OCI-LY7 (cell line): Measurements from ENCODE around the gene IDE. TPM values are rescaled to one million over a fixed set of nuclear protein-coding genes. Genes with fewer than 3 reads are reported as not detected.

Experiments
- BruUV-seq: library from RNA; stranded (reverse); fragments of 400-500 nt; replicated peaks from 2 replicates; lab custom pipeline; 2021; lab: Mats Ljungman, UMichigan
- CTCF ChIA-PET: fragments of 300-600 bp; sonication (Branson Sonifier 250); formaldehyde crosslinking; loops from one replicate; lab custom pipeline; 2022; ENCODE audit warnings: antibody characterized with exemption; ENCODE audit not compliant: unreplicated experiment; lab: Charles Lee
- POLR2A ChIA-PET: fragments of 300-600 bp; sonication (Branson Sonifier 250); formaldehyde crosslinking; loops from one replicate; lab custom pipeline; 2022; ENCODE audit warnings: antibody characterized with exemption; lab: Charles Lee
- DNase-seq: peaks from one replicate; pipeline ENCODE4 v3.0.0-alpha.2; 2015; ENCODE audit warnings: low spot score
- H2AFZ ChIP-seq: fragments of 200-600 bp; sonication (generic), shearing (Covaris generic); 2 replicates; pipeline ENCODE4 v1.6.1; 2014; ENCODE audit warnings: mild to moderate bottlenecking, antibody characterized with exemption, low read length, moderate library complexity
- H3K27ac ChIP-seq: fragments of 200-600 bp; sonication (generic); 2 replicates; pipeline ENCODE4 v1.5.1; 2014; ENCODE audit warnings: mixed run types, low read depth, mild to moderate bottlenecking, moderate library complexity, low read length, inconsistent platforms; ENCODE audit not compliant: poor library complexity, severe bottlenecking
- H3K36me3 ChIP-seq: fragments of 200-600 bp; sonication (generic); 2 replicates; pipeline ENCODE4 v1.6.1; 2014; ENCODE audit warnings: mild to moderate bottlenecking, antibody characterized with exemption, low read length, moderate library complexity, mixed read lengths; ENCODE audit not compliant: insufficient read depth
- H3K4me1 ChIP-seq: fragments of 200-600 bp; sonication (generic); 2 replicates; pipeline ENCODE4 v1.5.1; 2014; ENCODE audit warnings: mild to moderate bottlenecking, low read length; ENCODE audit not compliant: insufficient read depth, poor library complexity, severe bottlenecking
- H3K4me2 ChIP-seq: fragments of 200-600 bp; sonication (generic); 2 replicates; pipeline ENCODE4 v1.6.1; 2014; ENCODE audit warnings: mild to moderate bottlenecking, low read length
- H3K4me3 ChIP-seq: fragments of 200-600 bp; sonication (generic); 2 replicates; pipeline ENCODE4 v1.5.1; 2014; ENCODE audit warnings: mild to moderate bottlenecking, low read depth, low read length; ENCODE audit not compliant: poor library complexity, severe bottlenecking
- H3K79me2 ChIP-seq: fragments of 200-600 bp; sonication (generic); 2 replicates; pipeline ENCODE4 v1.6.1; 2016; ENCODE audit warnings: low read depth, mild to moderate bottlenecking, low read length, moderate library complexity, mixed read lengths; ENCODE audit not compliant: insufficient read depth
- H3K9me2 ChIP-seq: fragments of 200-600 bp; sonication (generic); 2 replicates; pipeline ENCODE4 v1.6.1; 2016; ENCODE audit warnings: mild to moderate bottlenecking, low read length, mixed read lengths; ENCODE audit not compliant: insufficient read depth
- H3K9me3 ChIP-seq: fragments of 200-600 bp; sonication (generic); 2 replicates; pipeline ENCODE4 v1.6.1; 2014; ENCODE audit warnings: mild to moderate bottlenecking, mixed run types, low read length, mixed read lengths
- H4K20me1 ChIP-seq: fragments of 200-600 bp; sonication (generic); 2 replicates; pipeline ENCODE4 v1.6.1; 2014; ENCODE audit warnings: mild to moderate bottlenecking, antibody characterized with exemption, low read length, moderate library complexity, mixed read lengths; ENCODE audit not compliant: insufficient read depth
- CTCF ChIP-seq: fragments of 200-600 bp; sonication (generic); conservative IDR thresholded peaks from 2 replicates; pipeline ENCODE4 v1.5.1; 2014; ENCODE audit warnings: mild to moderate bottlenecking, antibody characterized with exemption, low read length, moderate library complexity, mixed read lengths
- EZH2phosphoT487 ChIP-seq: fragments of 200-600 bp; sonication (generic); IDR thresholded peaks from 2 replicates; pipeline ENCODE4 v1.6.1; 2018; ENCODE audit warnings: low read depth, borderline replicate concordance, mild to moderate bottlenecking, mixed run types, antibody characterized with exemption, low read length, moderate library complexity, mixed read lengths
- intact Hi-C: fragments of 100-400 bp; cut with micrococcal nuclease; formaldehyde crosslinking; loops from one replicate; pipeline ENCODE4 v1.10.0; 2022; ENCODE audit not compliant: unreplicated experiment
- total RNA-seq, 2 experiments: library from RNA; depleted of rRNA in 1 of 2; stranded (reverse); fragments of >200 nt in 1 of 2; shearing (Covaris generic) in 1 of 2; gene quantifications; 2 replicates each; pipeline ENCODE4 v1.2.3, GENCODE V29; 2014 to 2022

Gene IDE
- total RNA-seq, 2 experiments from 2014 or later: 14.2 to 42.4 TPM

- no peaks in the 10 kb centered on the region for H3K4me1 ChIP-seq
- DNase-seq: no peak
- H3K79me2 ChIP-seq: no peaks in the 10 kb centered on the region
- H3K4me3 ChIP-seq: no peak overlapping the region
- intact Hi-C loops: no loop called here
- H4K20me1 ChIP-seq: no peaks in the 10 kb centered on the region
- no peak overlapping the region for H3K27ac ChIP-seq
- no peak for TF ChIP-seq EZH2phosphoT487
- no peak for TF ChIP-seq CTCF
- BruUV-seq: no TSS peak
- POLR2A ChIA-PET: no interaction called here
- H3K36me3 ChIP-seq: no peaks in the 10 kb centered on the region
- H3K4me2 ChIP-seq: no peak overlapping the region
- H2AFZ ChIP-seq: no peak overlapping the region
- no peaks in the 10 kb centered on the region for H3K9me2 ChIP-seq
- no peaks in the 10 kb centered on the region for H3K9me3 ChIP-seq
- CTCF ChIA-PET: no interaction called here
These were observed 165.9 kb downstream of the IDE start for GRCh38 chr10:92408017-92408361.

GRCh38 chr10:92407305-92408016, 166.4 kb downstream of the IDE start:
- Histone ChIP-seq H3K79me2 (no peaks in the 10 kb centered on the region), H3K4me1 (no peaks in the 10 kb centered on the region), H3K36me3 (no peaks in the 10 kb centered on the region), H4K20me1 (no peaks in the 10 kb centered on the region), H2AFZ (no peak overlapping the region), H3K9me3 (no peaks in the 10 kb centered on the region), H3K9me2 (no peaks in the 10 kb centered on the region), H3K4me2 (no peak overlapping the region), H3K27ac (no peak overlapping the region), H3K4me3 (no peak overlapping the region)
- no peak for DNase-seq
- TF ChIP-seq EZH2phosphoT487 (no peak), CTCF (no peak)
- intact Hi-C loops: no loop called here
- CTCF ChIA-PET: no interaction called here
- POLR2A ChIA-PET: no interaction called here
- no TSS peak for BruUV-seq

DNA sequence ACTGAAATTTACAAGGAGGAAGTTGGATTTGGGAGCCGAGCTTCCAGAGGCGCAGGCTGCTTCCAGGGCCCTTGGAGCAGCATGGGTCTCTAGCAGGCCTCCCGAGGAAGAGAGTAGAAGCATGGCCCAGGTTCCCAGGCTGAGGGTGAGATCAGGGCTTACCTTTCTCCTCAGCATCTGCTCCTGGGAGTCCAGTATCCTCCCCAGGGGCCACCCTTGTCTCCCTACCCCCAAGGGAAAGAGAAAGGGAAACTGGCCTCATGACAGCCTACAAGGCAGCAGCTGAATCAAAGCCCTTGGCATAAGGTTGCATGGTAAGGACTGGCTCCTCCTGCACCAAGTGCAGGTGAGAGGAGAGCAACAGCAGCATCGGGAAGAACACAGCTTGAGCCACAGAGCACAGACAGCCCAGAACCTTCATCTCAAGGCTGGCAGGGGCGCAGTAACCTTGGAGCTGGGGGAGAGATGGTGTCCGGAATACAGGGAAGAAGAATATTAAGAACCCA, 168.4 kb downstream of the IDE start:
- TF ChIP-seq CTCF (no peak), EZH2phosphoT487 (no peak)
- Histone ChIP-seq H3K79me2 (no peaks in the 10 kb centered on the region), H3K27ac (no peak overlapping the region), H3K4me1 (no peaks in the 10 kb centered on the region), H2AFZ (no peak overlapping the region), H3K4me3 (no peak overlapping the region), H3K4me2 (no peak overlapping the region), H3K9me2 (no peaks in the 10 kb centered on the region), H4K20me1 (no peaks in the 10 kb centered on the region), H3K9me3 (no peaks in the 10 kb centered on the region), H3K36me3 (no peaks in the 10 kb centered on the region)
- DNase-seq: no peak
- CTCF ChIA-PET: no interaction called here
- BruUV-seq: no TSS peak
- POLR2A ChIA-PET: no interaction called here
- intact Hi-C loops: no loop called here
